HCEC 1CT (cell line): Measurements from ENCODE around the gene UBE2O.
A peak's percentile ranks its signal among the peaks of the same experiment; 100 is the strongest.

Experiments used
- DNase-seq: peaks from one replicate; pipeline ENCODE4 v3.0.0-alpha.2; 2017

Gene UBE2O

GRCh38 chr17:76452660-76453430, at the start of gene UBE2O:
Gene UBE2O, minus strand, starts transcription at chr17:76453152. Its CDS starts 11 bp downstream, at chr17:76453141.
- peak; percentile 87 for DNase-seq

GRCh38 chr17:76501827-76502307, 48.9 kb upstream of the UBE2O start:
- no peak for DNase-seq

GRCh38 chr17:76501018-76501826, 48.3 kb upstream of the UBE2O start, which contains the start of gene RHBDF2:
Gene RHBDF2, minus strand, starts transcription at chr17:76501423. Its CDS starts 19,899 bp downstream, at chr17:76481524.
- peak; percentile 76 for DNase-seq

GRCh38 chr17:76500747-76501017, 47.7 kb upstream of the UBE2O start:
- DNase-seq: no peak

GRCh38 chr17:76500074-76500746, 47.3 kb upstream of the UBE2O start:
- DNase-seq: no peak

- no peak for DNase-seq
Measured at GRCh38 chr17:76499267-76499667, 46.3 kb upstream of the UBE2O start.

- DNase-seq: no peak
Measured at GRCh38 chr17:76498876-76499251, 45.9 kb upstream of the UBE2O start.

GRCh38 chr17:76497979-76498875, 45.3 kb upstream of the UBE2O start:
- peak; percentile 78 for DNase-seq

- DNase-seq: no peak
Measured at GRCh38 chr17:76497699-76497978, 44.7 kb upstream of the UBE2O start.

- DNase-seq: no peak
Measured at GRCh38 chr17:76496464-76496863, 43.5 kb upstream of the UBE2O start.

GRCh38 chr17:76495663-76496400, 42.9 kb upstream of the UBE2O start:
- DNase-seq: no peak

- DNase-seq: no peak
Measured at GRCh38 chr17:76493505-76494167, 40.7 kb upstream of the UBE2O start.

- peak; percentile 85 for DNase-seq
Measured at GRCh38 chr17:76492989-76493501, 40.1 kb upstream of the UBE2O start.

- DNase-seq: no peak
Measured at GRCh38 chr17:76492123-76492988, 39.4 kb upstream of the UBE2O start.

GRCh38 chr17:76491271-76492122, 38.5 kb upstream of the UBE2O start:
- DNase-seq: no peak

- DNase-seq: no peak
Measured at GRCh38 chr17:76490112-76490710, 37.3 kb upstream of the UBE2O start.

GRCh38 chr17:76487451-76488192, 34.7 kb upstream of the UBE2O start:
- DNase-seq: no peak

- no peak for DNase-seq
Measured at GRCh38 chr17:76485569-76485968, 32.6 kb upstream of the UBE2O start.
